H1 (cell line): ENCODE results near the gene MANBA. TPM values are rescaled to one million over a fixed set of nuclear protein-coding genes. Genes with fewer than 3 reads are reported as not detected.

Experiments
- CTCF ChIA-PET: fragments of 300-600 bp; sonication (Branson Sonifier 250); formaldehyde crosslinking; loops from one replicate; lab custom pipeline; 2021; ENCODE audit not compliant: partially characterized antibody; lab: Charles Lee
- POLR2A ChIA-PET: fragments of 300-600 bp; sonication (Branson Sonifier 250); formaldehyde crosslinking; loops from one replicate; lab custom pipeline; 2021; ENCODE audit warnings: inconsistent platforms; ENCODE audit not compliant: partially characterized antibody; lab: Charles Lee
- DNase-seq, 2 experiments: peaks; one replicate each; pipeline versions ENCODE4 v3.0.0 to v3.0.0-alpha.2; 2010 to 2022; ENCODE audit warnings: low spot score in 2 of 2, low read depth in 1 of 2, mixed read lengths in 1 of 2
- FAIRE-seq: peaks from 2 replicates; lab custom pipeline; 2011; peaks lifted over from hg19 to GRCh38; lab: Jason Lieb, UNC
- H2AFZ ChIP-seq: 2 replicates; pipeline ENCODE4 v1.8.1; 2012; ENCODE audit warnings: low read length, inconsistent platforms
- H2AK5ac ChIP-seq: 2 replicates; pipeline ENCODE4 v1.6.1; 2013; ENCODE audit warnings: low read depth, low read length
- H2BK120ac ChIP-seq: replicated peaks from 2 replicates; pipeline ENCODE3; 2013; ENCODE audit warnings: low read depth, low read length, inconsistent platforms
- H2BK12ac ChIP-seq: 2 replicates; pipeline ENCODE4 v1.6.1; 2013; ENCODE audit warnings: low read depth, low read length
- H2BK15ac ChIP-seq: 2 replicates; pipeline ENCODE4 v1.6.1; 2013; ENCODE audit warnings: low read length
- H2BK20ac ChIP-seq: 2 replicates; pipeline ENCODE4 v1.6.1; 2013; ENCODE audit warnings: low read length
- H2BK5ac ChIP-seq: 2 replicates; pipeline ENCODE4 v1.6.1; 2013; ENCODE audit warnings: low read depth, low read length
- H3K14ac ChIP-seq: 2 replicates; pipeline ENCODE4 v1.6.1; 2013; ENCODE audit warnings: inconsistent platforms; ENCODE audit not compliant: insufficient read length
- H3K18ac ChIP-seq: 2 replicates; pipeline ENCODE4 v1.6.1; 2013; ENCODE audit warnings: low read length; ENCODE audit errors: extremely low read depth
- H3K23ac ChIP-seq: 2 replicates; pipeline ENCODE4 v1.6.1; 2013; ENCODE audit warnings: inconsistent platforms; ENCODE audit not compliant: insufficient read length
- H3K23me2 ChIP-seq: 2 replicates; pipeline ENCODE4 v1.6.1; 2013; ENCODE audit warnings: low read depth, low read length
- H3K27ac ChIP-seq: 2 replicates; pipeline ENCODE4 v1.6.1; 2011; ENCODE audit warnings: low read depth, low read length, inconsistent platforms
- H3K27me3 ChIP-seq, 4 experiments: replicated peaks in 1 of 4; 1 replicate in 1 of 4; 2 replicates in 3 of 4; pipeline versions ENCODE4 v1.6.1 to v1.8.1; 2011 to 2013; ENCODE audit warnings: low read length in 3 of 4, mild to moderate bottlenecking in 3 of 4, inconsistent platforms in 2 of 4, mixed read lengths in 2 of 4, moderate library complexity in 1 of 4; ENCODE audit not compliant: control insufficient read depth in 3 of 4, insufficient read depth in 3 of 4; ENCODE audit errors: extremely low read depth in 1 of 4
- H3K36me3 ChIP-seq, 4 experiments: 2 replicates each; pipeline versions ENCODE4 v1.6.1 to v1.8.1; 2011 to 2013; ENCODE audit warnings: mild to moderate bottlenecking in 4 of 4, low read length in 3 of 4, moderate library complexity in 2 of 4, control low read depth in 1 of 4, inconsistent platforms in 1 of 4; ENCODE audit not compliant: insufficient read depth in 4 of 4, control insufficient read depth in 2 of 4
- H3K4ac ChIP-seq: replicated peaks from 2 replicates; pipeline ENCODE3; 2013; ENCODE audit warnings: low read length, low read depth, mixed read lengths, inconsistent platforms; ENCODE audit not compliant: insufficient read length
- H3K4me1 ChIP-seq, 4 experiments: replicated peaks in 1 of 4; 1 replicate in 1 of 4; 2 replicates in 3 of 4; pipeline versions ENCODE4 v1.6.1 to v1.8.1; 2011 to 2013; ENCODE audit warnings: low read length in 3 of 4, inconsistent platforms in 2 of 4, mixed read lengths in 1 of 4; ENCODE audit not compliant: insufficient read depth in 4 of 4, control insufficient read depth in 3 of 4
- H3K4me2 ChIP-seq, 2 experiments: 2 replicates each; pipeline versions ENCODE4 v1.6.1 to v1.8.1; 2011 to 2013; ENCODE audit warnings: low read depth in 2 of 2, low read length in 2 of 2, control low read depth in 1 of 2, inconsistent platforms in 1 of 2, mild to moderate bottlenecking in 1 of 2; ENCODE audit not compliant: insufficient read depth in 1 of 2
- H3K4me3 ChIP-seq, 4 experiments: fragments of 200-600, 300-600 bp in 1 of 4; sonication (generic), shearing (Covaris generic), sonication (Bioruptor Twin) in 1 of 4; 2 replicates each; pipeline versions ENCODE4 v1.5.1 to v1.8.1; 2011 to 2016; ENCODE audit warnings: low read length in 4 of 4, low read depth in 3 of 4, control low read depth in 2 of 4, inconsistent platforms in 2 of 4, mild to moderate bottlenecking in 2 of 4, mixed read lengths in 1 of 4, moderate library complexity in 1 of 4; ENCODE audit not compliant: insufficient read depth in 2 of 4; ENCODE audit errors: extremely low read depth in 1 of 4
- H3K56ac ChIP-seq: replicated peaks from 2 replicates; pipeline ENCODE3; 2013; ENCODE audit warnings: low read depth, mild to moderate bottlenecking, mixed read lengths, low read length, inconsistent platforms; ENCODE audit not compliant: insufficient read length
- H3K79me1 ChIP-seq: 2 replicates; pipeline ENCODE4 v1.6.1; 2013; ENCODE audit warnings: low read depth, low read length, control low read depth
- H3K79me2 ChIP-seq, 2 experiments: 2 replicates each; pipeline versions ENCODE4 v1.6.1 to v1.8.1; 2012 to 2013; ENCODE audit warnings: low read length in 2 of 2, mild to moderate bottlenecking in 2 of 2, inconsistent platforms in 1 of 2; ENCODE audit not compliant: insufficient read depth in 2 of 2, control insufficient read depth in 1 of 2
- H3K9ac ChIP-seq, 4 experiments: replicated peaks in 1 of 4; 1 replicate in 1 of 4; 2 replicates in 3 of 4; pipeline versions ENCODE4 v1.6.1 to v1.8.1; 2011 to 2013; ENCODE audit warnings: low read depth in 3 of 4, low read length in 3 of 4, control low read depth in 2 of 4, mild to moderate bottlenecking in 2 of 4, moderate library complexity in 2 of 4, inconsistent platforms in 1 of 4; ENCODE audit errors: extremely low read depth in 1 of 4
- H3K9me3 ChIP-seq, 2 experiments: 2 replicates each; pipeline versions ENCODE4 v1.6.1 to v1.8.1; 2012 to 2013; ENCODE audit warnings: mild to moderate bottlenecking in 2 of 2, moderate library complexity in 2 of 2, control low read depth in 1 of 2, inconsistent platforms in 1 of 2, low read depth in 1 of 2, low read length in 1 of 2, mixed read lengths in 1 of 2; ENCODE audit not compliant: insufficient read depth in 2 of 2
- H4K20me1 ChIP-seq, 2 experiments: replicated peaks in 1 of 2; 2 replicates each; pipeline versions ENCODE3 to v1.8.1; 2011 to 2013; ENCODE audit warnings: inconsistent platforms in 2 of 2, low read length in 2 of 2, mild to moderate bottlenecking in 1 of 2; ENCODE audit not compliant: insufficient read depth in 2 of 2, control insufficient read depth in 1 of 2
- H4K5ac ChIP-seq: 2 replicates; pipeline ENCODE4 v1.6.1; 2013; ENCODE audit warnings: low read length, low read depth, mixed read lengths, inconsistent platforms; ENCODE audit not compliant: insufficient read length
- H4K8ac ChIP-seq: 2 replicates; pipeline ENCODE4 v1.8.0; 2013; ENCODE audit warnings: mild to moderate bottlenecking, moderate library complexity, low read length, inconsistent platforms; ENCODE audit not compliant: insufficient read depth; ENCODE audit errors: extremely low read depth
- H4K91ac ChIP-seq: replicated peaks from 2 replicates; pipeline ENCODE3; 2013; ENCODE audit warnings: low read length, mixed read lengths, inconsistent platforms; ENCODE audit not compliant: insufficient read length
- BCL11A ChIP-seq, 2 experiments: IDR thresholded peaks; one replicate each; pipeline ENCODE4 v1.6.1; 2011; ENCODE audit warnings: low read depth in 2 of 2, low read length in 2 of 2, mild to moderate bottlenecking in 2 of 2
- GABPA ChIP-seq: IDR thresholded peaks from 2 replicates; pipeline ENCODE4 v1.6.1; 2011; ENCODE audit warnings: mild to moderate bottlenecking, low read length, moderate library complexity, borderline replicate concordance; ENCODE audit not compliant: insufficient read depth
- SP2 ChIP-seq: IDR thresholded peaks from 2 replicates; pipeline ENCODE4 v1.6.1; 2012; ENCODE audit warnings: mild to moderate bottlenecking, low read length, inconsistent platforms
- WGBS, 2 experiments: shearing (Covaris generic) in 1 of 2; methylation state at CpG; one replicate each; pipeline versions ENCODE4 v1.1.6 to v1.1.7; 2013 to 2015; ENCODE audit warnings: low lambda C conversion rate in 2 of 2, mixed read lengths in 2 of 2, inconsistent platforms in 1 of 2, low coverage in 1 of 2, missing lambda C conversion rate in 1 of 2; ENCODE audit not compliant: insufficient replicate concordance in 2 of 2, insufficient coverage in 1 of 2, insufficient read length in 1 of 2; ENCODE audit errors: extremely low coverage in 1 of 2, missing lambda C conversion rate in 1 of 2; 5-methylcytosine and 5-hydroxymethylcytosine counted together
- polyA plus RNA-seq, 7 experiments: library from polyadenylated mRNA; depleted of rRNA in 3 of 7; stranded (reverse) in 5 of 7; unstranded in 2 of 7; fragments of >200 nt in 5 of 7; fragments of 200-250 nt in 2 of 7; gene quantifications; 1 replicate in 5 of 7; 2 replicates in 1 of 7; 4 replicates in 1 of 7; pipeline versions ENCODE4 v1.2.1 to v1.2.3, GENCODE V29; 2011 to 2013; ENCODE audit warnings: missing spikeins in 2 of 7, mixed read lengths in 2 of 7
- total RNA-seq: library from RNA; stranded (reverse); fragmentation: NEBNext Ultra II Directional; extraction: Animal tissue kit (Norgen Biotek cat#: 25700); gene quantifications from 2 replicates; pipeline ENCODE4 v1.2.1, GENCODE V29; 2021

Gene MANBA
- total and polyA plus RNA-seq, 2 of the 8 experiments (the other 6 are each of a cell fraction or from before 2014, with no cell fraction given), result 22.9 to 27.8 TPM

DNA sequence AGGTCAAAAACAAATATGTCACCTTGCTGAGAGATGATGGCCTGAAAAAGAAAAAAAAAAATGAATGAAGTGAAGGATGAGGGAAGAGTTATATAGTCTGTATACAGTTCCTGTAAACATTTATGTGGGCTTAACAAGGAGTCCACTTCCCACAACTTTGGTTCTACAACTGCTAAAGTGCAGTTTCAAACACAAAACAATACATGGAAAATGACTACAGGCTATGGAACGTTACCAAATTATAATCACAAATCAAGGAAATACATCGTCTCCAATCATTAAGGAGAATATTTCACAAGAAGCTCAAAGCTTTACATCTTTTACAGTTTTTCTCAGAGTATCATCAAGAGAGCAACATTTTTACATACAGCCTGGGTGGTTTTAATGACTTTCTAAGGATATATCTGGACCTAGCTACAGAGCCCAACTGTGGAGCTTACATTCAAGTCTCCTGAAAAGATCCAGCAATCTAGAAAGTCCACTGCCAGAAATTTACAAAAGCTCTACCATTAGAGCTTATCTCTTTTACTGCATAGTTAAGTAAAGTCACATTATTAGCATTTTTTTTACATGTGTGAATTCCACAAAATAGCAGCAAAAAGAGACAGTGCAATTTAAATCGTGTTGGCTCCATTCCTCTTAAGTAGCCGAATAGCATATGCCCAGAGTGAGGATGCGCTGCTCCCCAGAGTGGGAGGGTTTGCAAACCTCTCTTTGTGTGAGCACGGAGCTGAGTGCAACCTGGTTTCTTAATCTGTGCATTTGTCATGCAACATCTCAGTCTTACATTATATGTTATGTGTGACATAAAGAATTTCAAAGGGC, 128.3 kb downstream of the MANBA start:
- Histone ChIP-seq H3K9me3 (no peaks in the 10 kb centered on the region), H4K20me1 (no peaks in the 10 kb centered on the region), H3K23ac (no peak overlapping the region), H3K36me3 (peaks cover 4 to 18% (median 10%) of the 10 kb centered on the region in 4 experiments; a peak in 7 of 8 replicates), H3K27ac (no peak overlapping the region), H3K18ac (no peak overlapping the region), H3K4me2 (no peak overlapping the region), H3K23me2 (no peaks in the 10 kb centered on the region), H2BK5ac (no peak overlapping the region), H2BK12ac (no peak overlapping the region), H2AK5ac (no peak overlapping the region), H3K79me1 (no peaks in the 10 kb centered on the region), H3K14ac (no peak overlapping the region), H2BK20ac (no peak overlapping the region), H2AFZ (no peak overlapping the region), H2BK15ac (no peak overlapping the region), H4K8ac (no peak overlapping the region), H3K4me3 (no peak overlapping the region), H3K4me1 (no peaks in the 10 kb centered on the region), H3K4ac (no peak overlapping the region), H4K5ac (no peak overlapping the region), H4K91ac (no peak overlapping the region), H3K27me3 (no peaks in the 10 kb centered on the region), H3K9ac (no peak overlapping the region), H2BK120ac (no peak overlapping the region), H3K79me2 (no peaks in the 10 kb centered on the region), H3K56ac (no peak overlapping the region)
- DNase-seq (no peak), FAIRE-seq (no peak)
- 72% methylated on average over 6 of the region's 6 CpGs; no CpG with 5 or more reads in 1 of the 2 experiments for WGBS, 2 experiments
- CTCF ChIA-PET, result interaction anchor here (0.6 to 1.7 kb wide), 8 partner anchors 8 to 414 kb away, joined by 3 to 4 read pairs (median 4); no protein-coding TSS in a partner anchor
- POLR2A ChIA-PET, result no interaction called here
- TF ChIP-seq GABPA, result no peak
- TF ChIP-seq SP2, result no peak
- TF ChIP-seq BCL11A (IDR thresholded peaks at IDR 0.05; ENCODE audit: low read depth in 2 of 2, low read length in 2 of 2), result no peak
